Measurements from ENCODE around the gene SMAD5. TPM values are rescaled to one million over a fixed set of nuclear protein-coding genes. Genes with fewer than 3 reads are reported as not detected.

The SMAD5 gene
- total and polyA plus RNA-seq, 2 of the 4 experiments (the other 2 are of a cell fraction) = 37.4 to 101 TPM

DNA sequence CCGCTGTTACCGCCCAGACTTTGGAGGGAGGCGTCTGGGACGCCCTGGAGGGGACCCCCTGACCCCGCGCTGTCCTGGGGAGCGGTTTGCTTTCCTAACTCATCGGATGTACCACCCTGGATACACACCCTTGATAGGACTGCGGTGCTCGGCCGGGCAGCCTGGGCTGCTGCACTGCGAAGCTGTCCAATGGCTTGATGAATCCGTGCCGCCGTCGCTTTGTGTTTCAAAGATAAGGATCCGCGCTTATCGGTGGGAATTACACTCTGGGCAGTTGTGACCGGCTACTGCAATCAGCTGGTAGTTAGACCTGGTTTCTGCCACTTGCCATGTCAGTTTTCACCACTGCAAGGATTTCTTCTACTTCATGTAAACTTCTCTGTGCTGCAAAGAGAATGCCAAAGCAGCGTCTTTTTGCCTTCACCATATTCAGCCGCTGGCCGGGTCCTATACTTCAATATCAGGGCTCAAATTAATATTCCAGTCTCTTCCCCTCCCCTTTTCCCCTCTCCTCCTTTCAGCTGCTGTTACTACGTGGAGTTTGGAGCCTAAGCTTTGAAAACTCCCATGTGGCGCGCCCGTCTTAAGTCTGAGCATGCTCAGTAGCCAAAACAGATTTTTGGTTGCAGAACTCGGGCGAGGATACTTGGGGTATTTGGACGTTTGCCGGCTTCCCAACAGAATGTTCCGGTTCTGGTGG lies 727 bp downstream of the SMAD5 start:
- POLR2A ChIA-PET (ENCODE audit: unreplicated experiment) = no interaction called here
- peak overlapping the region; percentile 75 to 80 for H4K8ac ChIP-seq (ENCODE audit: low read depth in 2 of 2, low read length in 2 of 2)
- ATAC-seq (ENCODE audit: low read depth) (peak; percentile 38), DNase-seq (peak; percentile 59)
- peak overlapping the region; percentile 89 for H3K4me2 ChIP-seq (ENCODE audit: low read depth, low read length)
- peak overlapping the region; percentile 73 for H3K56ac ChIP-seq (ENCODE audit: extremely low read depth, insufficient read depth, low read length)
- H3K18ac ChIP-seq (ENCODE audit: low read depth, low read length) = no peak overlapping the region
- peak overlapping the region; percentile 59 for H3K4ac ChIP-seq (ENCODE audit: low read depth, low read length)
- H3K27me3 ChIP-seq (ENCODE audit: control insufficient read depth, insufficient read depth, low read length) = 0 out of 2 replicates have a peak, but pooled peaks cover 2% of the 10 kb centered on the region
- dilution Hi-C loops (cut with HindIII; ENCODE audit: low sequenced_read_pairs, unreplicated experiment) (no loop called here), in situ Hi-C loops (cut with MboI; ENCODE audit: low sequenced_read_pairs) (no loop called here), intact Hi-C loops (cut with micrococcal nuclease) (loop anchor here (1.0 to 2.0 kb wide), 2 partner anchors 26 to 51 kb away; no protein-coding TSS in a partner anchor)
- H2BK20ac ChIP-seq (ENCODE audit: low read depth, low read length) = no peak overlapping the region
- peaks cover 45% of the 10 kb centered on the region for H4K20me1 ChIP-seq (ENCODE audit: insufficient read depth, low read length)
- H3K36me3 ChIP-seq (ENCODE audit: control insufficient read depth, insufficient read depth, low read length) = no peaks in the 10 kb centered on the region; the same call in 1 of the 2 replicates
- H3K9me3 ChIP-seq (ENCODE audit: control insufficient read depth, insufficient read depth, low read length) = no peaks in the 10 kb centered on the region
- H2AK5ac ChIP-seq (ENCODE audit: low read depth, low read length) = peak overlapping the region; percentile 48
- H2BK5ac ChIP-seq (ENCODE audit: low read depth, low read length, poor library complexity, severe bottlenecking) = peak overlapping the region; percentile 64
- peak overlapping the region; percentile 94 for H2AFZ ChIP-seq (replicated peaks; ENCODE audit: low read length, poor library complexity)
- H3K4me3 ChIP-seq (ENCODE audit: insufficient read depth, low read depth, low read length) = peak overlapping the region; percentile 81
- H4K91ac ChIP-seq (ENCODE audit: insufficient read depth, low read depth, low read length) = peak overlapping the region; percentile 14
- no peaks in the 10 kb centered on the region; the same call in none of the 2 replicates for H3K9me1 ChIP-seq (ENCODE audit: insufficient read depth, low read length)
- H2AK9ac ChIP-seq (replicated peaks; ENCODE audit: low read depth, low read length, poor library complexity) = peak overlapping the region; percentile 86
- H3K23ac ChIP-seq (ENCODE audit: low read depth, low read length) = peak overlapping the region; percentile 90
- no peak overlapping the region for H2BK120ac ChIP-seq (ENCODE audit: low read depth, low read length)
- CTCF ChIA-PET = interaction anchor here (1.0 kb wide), 2 partner anchors 30 to 62 kb away, joined by 3 to 4 read pairs; no protein-coding TSS in a partner anchor
- peaks cover 4 to 24% of the 10 kb centered on the region in 2 experiments; a peak in 3 of 4 replicates for H3K79me1 ChIP-seq (ENCODE audit: low read depth in 1 of 2, low read length in 2 of 2)
- H3K14ac ChIP-seq (replicated peaks; ENCODE audit: low read depth, low read length) = peak overlapping the region; percentile 85
- WGBS, 2 experiments (ENCODE audit: extremely low coverage in 2 of 2, insufficient read length in 1 of 2) = 2% methylated on average over 13 of the region's 32 CpGs; no CpG with 5 or more reads in 1 of the 2 experiments
- H3K9ac ChIP-seq (ENCODE audit: low read depth, low read length) = peak overlapping the region; percentile 85
- H2BK15ac ChIP-seq (ENCODE audit: low read depth, low read length) = no peak overlapping the region
- no TSS peak for BruUV-seq (replicated peaks)
- peak overlapping the region; percentile 76 for H3K27ac ChIP-seq (ENCODE audit: insufficient read depth, low read length)
- 0 out of 2 replicates have a peak overlapping the region, but pooled peaks have one; percentile 13 for H4K5ac ChIP-seq (ENCODE audit: low read depth, low read length)
- TF ChIP-seq RAD21 (IDR thresholded peaks at IDR 0.05; ENCODE audit: low read length) = no peak
- TF ChIP-seq POLR2A (IDR thresholded peaks at IDR 0.05; ENCODE audit: low read depth, low read length) = no peak; the same call in 1 of the 2 replicates
- peaks cover 4% of the 10 kb centered on the region for H3K4me1 ChIP-seq (ENCODE audit: control insufficient read depth, insufficient read depth, low read length)
